ENCODE data around the gene SCMH1.

- no peak for TF ChIP-seq CTCF (IDR thresholded peaks at IDR 0.05 in 8 of 11, conservative IDR thresholded peaks at IDR 0.05 in 3 of 11)
- no peak for TF ChIP-seq POLR2A (IDR thresholded peaks at IDR 0.05)
Observed at GRCh38 chr1:41278076-41278475, 36.0 kb upstream of the SCMH1 start.

Measured in spleen (tissue), 7 donors.